Neuronal stem cell (in vitro differentiated cells): Measurements from ENCODE around the gene XPR1.

Experiments
- DNase-seq: peaks from one replicate; pipeline ENCODE4 v3.0.0-alpha.2; 2013; ENCODE audit warnings: low spot score
- H2AFZ ChIP-seq: one replicate; pipeline ENCODE4 v1.6.1; 2013; ENCODE audit warnings: mild to moderate bottlenecking, low read length, inconsistent platforms
- H2AK5ac ChIP-seq: 2 replicates; pipeline ENCODE4 v1.6.1; 2013; ENCODE audit warnings: low read depth, mild to moderate bottlenecking, inconsistent platforms, low read length, moderate library complexity, mixed read lengths
- H2BK120ac ChIP-seq: 2 replicates; pipeline ENCODE4 v1.6.1; 2013; ENCODE audit warnings: low read depth, mild to moderate bottlenecking, inconsistent platforms, low read length, moderate library complexity, mixed read lengths
- H2BK12ac ChIP-seq: one replicate; pipeline ENCODE4 v1.6.1; 2013; ENCODE audit warnings: low read length, inconsistent platforms
- H2BK15ac ChIP-seq: 2 replicates; pipeline ENCODE4 v1.6.1; 2013; ENCODE audit warnings: mild to moderate bottlenecking, low read length, inconsistent platforms, mixed read lengths
- H2BK5ac ChIP-seq: one replicate; pipeline ENCODE4 v1.6.1; 2013; ENCODE audit warnings: inconsistent platforms, mild to moderate bottlenecking, low read length, moderate library complexity
- H3K14ac ChIP-seq: one replicate; pipeline ENCODE4 v1.6.1; 2013; ENCODE audit warnings: low read length, inconsistent platforms
- H3K18ac ChIP-seq: 2 replicates; pipeline ENCODE4 v1.6.1; 2013; ENCODE audit warnings: low read length, inconsistent platforms
- H3K23ac ChIP-seq: 2 replicates; pipeline ENCODE4 v1.6.1; 2013; ENCODE audit warnings: low read depth, mild to moderate bottlenecking, mixed read lengths, low read length, inconsistent platforms; ENCODE audit not compliant: poor library complexity
- H3K27ac ChIP-seq: replicated peaks from 3 replicates; pipeline ENCODE4 v1.5.1; 2013; ENCODE audit warnings: low read length, inconsistent platforms
- H3K27me3 ChIP-seq, 3 experiments: 2 replicates each; pipeline ENCODE4 v1.6.1; 2013; ENCODE audit warnings: low read length in 3 of 3, mild to moderate bottlenecking in 2 of 3, inconsistent platforms in 1 of 3, low read depth in 1 of 3, mixed read lengths in 1 of 3, moderate library complexity in 1 of 3; ENCODE audit not compliant: control insufficient read depth in 3 of 3, insufficient read depth in 3 of 3
- H3K36me3 ChIP-seq, 2 donors: replicated peaks in 1 of 2; 2 replicates each; pipeline ENCODE4 v1.6.1; 2013; ENCODE audit warnings: low read length in 2 of 2; ENCODE audit not compliant: control insufficient read depth in 2 of 2, insufficient read depth in 2 of 2
- H3K4ac ChIP-seq: 2 replicates; pipeline ENCODE4 v1.6.1; 2013; ENCODE audit warnings: inconsistent platforms, mild to moderate bottlenecking, low read length, moderate library complexity
- H3K4me1 ChIP-seq, 2 donors: 1 replicate in 1 of 2; 2 replicates in 1 of 2; pipeline ENCODE4 v1.6.1; 2013; ENCODE audit warnings: low read length in 2 of 2, low read depth in 1 of 2; ENCODE audit not compliant: control insufficient read depth in 2 of 2, insufficient read depth in 1 of 2
- H3K4me2 ChIP-seq: one replicate; pipeline ENCODE4 v1.6.1; 2013; ENCODE audit warnings: mild to moderate bottlenecking, low read length, inconsistent platforms; ENCODE audit not compliant: insufficient read depth, poor library complexity, severe bottlenecking
- H3K4me3 ChIP-seq, 2 donors: 2 replicates each; pipeline ENCODE4 v1.5.1; 2013; ENCODE audit warnings: low read length in 2 of 2, mild to moderate bottlenecking in 2 of 2, inconsistent platforms in 1 of 2, moderate library complexity in 1 of 2
- H3K79me1 ChIP-seq: one replicate; pipeline ENCODE4 v1.6.1; 2013; ENCODE audit warnings: low read depth, mild to moderate bottlenecking, inconsistent platforms, low read length, moderate library complexity
- H3K9ac ChIP-seq: one replicate; pipeline ENCODE4 v1.6.1; 2013; ENCODE audit warnings: mild to moderate bottlenecking, low read depth, low read length, inconsistent platforms; ENCODE audit not compliant: poor library complexity
- H3K9me3 ChIP-seq, 2 donors: replicated peaks in 1 of 2; 2 replicates each; pipeline versions ENCODE3 to v1.6.1; 2013; ENCODE audit warnings: low read length in 2 of 2, mild to moderate bottlenecking in 2 of 2, inconsistent platforms in 1 of 2, low read depth in 1 of 2, mixed read lengths in 1 of 2, moderate library complexity in 1 of 2; ENCODE audit not compliant: control insufficient read depth in 2 of 2, insufficient read depth in 1 of 2
- H4K8ac ChIP-seq: one replicate; pipeline ENCODE4 v1.6.1; 2013; ENCODE audit warnings: low read depth, mild to moderate bottlenecking, inconsistent platforms, low read length, moderate library complexity
- H4K91ac ChIP-seq: one replicate; pipeline ENCODE4 v1.6.1; 2013; ENCODE audit warnings: low read length, low read depth, mild to moderate bottlenecking, inconsistent platforms; ENCODE audit not compliant: poor library complexity
- WGBS, 2 donors: extraction: QIAGEN DNeasy Blood & Tissue Kit; methylation state at CpG; one replicate each; pipeline ENCODE4 v1.1.7; 2013; ENCODE audit warnings: missing lambda C conversion rate in 2 of 2, mixed read lengths in 1 of 2; ENCODE audit not compliant: insufficient read length in 2 of 2, insufficient replicate concordance in 1 of 2; ENCODE audit errors: extremely low coverage in 2 of 2; 5-methylcytosine and 5-hydroxymethylcytosine counted together

XPR1 gene

GRCh38 chr1:180921891-180922630 is 290.2 kb downstream of the XPR1 start:
- peak overlapping the region; percentile 66 for H2BK5ac ChIP-seq
- H3K9me3 ChIP-seq = peaks cover 0 to 6% of the 10 kb centered on the region in 2 donors
- no peaks in the 10 kb centered on the region for H3K79me1 ChIP-seq
- peak overlapping the region; percentile 73 for H3K18ac ChIP-seq
- peak overlapping the region; percentile 5 for H2AK5ac ChIP-seq
- no peaks in the 10 kb centered on the region for H3K27me3 ChIP-seq
- no peak overlapping the region for H3K14ac ChIP-seq
- no peak overlapping the region for H3K9ac ChIP-seq
- no peak for DNase-seq
- WGBS, 2 donors = no CpG with 5 or more reads among the region's 21 CpGs
- no peak overlapping the region for H3K4me3 ChIP-seq
- H3K23ac ChIP-seq = no peak overlapping the region
- no peak overlapping the region for H3K4ac ChIP-seq
- peaks cover 45 to 50% of the 10 kb centered on the region in 2 donors for H3K4me1 ChIP-seq
- H2BK12ac ChIP-seq = no peak overlapping the region
- no peaks in the 10 kb centered on the region for H3K36me3 ChIP-seq
- peak overlapping the region; percentile 23 for H2BK120ac ChIP-seq
- no peak overlapping the region for H4K8ac ChIP-seq
- no peak overlapping the region for H4K91ac ChIP-seq
- no peak overlapping the region for H2BK15ac ChIP-seq
- peak overlapping the region; percentile 75 for H3K27ac ChIP-seq
- no peak overlapping the region for H3K4me2 ChIP-seq
- no peak overlapping the region for H2AFZ ChIP-seq

GRCh38 chr1:180922631-180923015 is 290.8 kb downstream of the XPR1 start:
- H3K27me3 ChIP-seq = no peaks in the 10 kb centered on the region
- DNase-seq = no peak
- WGBS, 2 donors = no CpG with 5 or more reads among the region's 8 CpGs
- no peak overlapping the region for H3K14ac ChIP-seq
- peak overlapping the region; percentile 86 for H3K18ac ChIP-seq
- H4K91ac ChIP-seq = no peak overlapping the region
- H3K4ac ChIP-seq = peak overlapping the region; percentile 28
- no peak overlapping the region for H3K9ac ChIP-seq
- peak overlapping the region; percentile 43 for H2BK15ac ChIP-seq
- peaks cover 0 to 6% of the 10 kb centered on the region in 2 donors for H3K9me3 ChIP-seq
- no peaks in the 10 kb centered on the region for H3K36me3 ChIP-seq
- H2BK12ac ChIP-seq = peak overlapping the region; percentile 93
- H3K4me1 ChIP-seq = peaks cover 45 to 53% of the 10 kb centered on the region in 2 donors
- no peak overlapping the region for H3K4me3 ChIP-seq
- H2BK5ac ChIP-seq = peak overlapping the region; percentile 66
- peak overlapping the region; percentile 75 for H3K27ac ChIP-seq
- peak overlapping the region; percentile 30 for H2BK120ac ChIP-seq
- no peaks in the 10 kb centered on the region for H3K79me1 ChIP-seq
- peak overlapping the region; percentile 45 for H3K4me2 ChIP-seq
- no peak overlapping the region for H4K8ac ChIP-seq
- peak overlapping the region; percentile 67 for H2AFZ ChIP-seq
- no peak overlapping the region for H3K23ac ChIP-seq
- no peak overlapping the region for H2AK5ac ChIP-seq

GRCh38 chr1:180923021-180923841 is 291.4 kb downstream of the XPR1 start:
- Histone ChIP-seq H2BK12ac (peak overlapping the region; percentile 93), H2AFZ (peak overlapping the region; percentile 67), H3K4me2 (peak overlapping the region; percentile 60), H3K4me1 (peaks cover 47 to 57% of the 10 kb centered on the region in 2 donors), H3K9ac (peak overlapping the region; percentile 50), H3K27ac (peak overlapping the region; percentile 92), H2BK15ac (no peak overlapping the region), H3K18ac (peak overlapping the region; percentile 96), H3K27me3 (no peaks in the 10 kb centered on the region), H4K8ac (no peak overlapping the region), H3K4me3 (no peak overlapping the region), H2BK120ac (peak overlapping the region; percentile 35), H3K36me3 (no peaks in the 10 kb centered on the region), H3K4ac (peak overlapping the region; percentile 30), H4K91ac (peak overlapping the region; percentile 86), H2AK5ac (no peak overlapping the region), H2BK5ac (peak overlapping the region; percentile 93), H3K9me3 (peaks cover 0 to 6% of the 10 kb centered on the region in 2 donors), H3K14ac (no peak overlapping the region), H3K23ac (no peak overlapping the region), H3K79me1 (no peaks in the 10 kb centered on the region)
- WGBS, 2 donors = no CpG with 5 or more reads among the region's 13 CpGs
- DNase-seq = peak; percentile 89

DNA sequence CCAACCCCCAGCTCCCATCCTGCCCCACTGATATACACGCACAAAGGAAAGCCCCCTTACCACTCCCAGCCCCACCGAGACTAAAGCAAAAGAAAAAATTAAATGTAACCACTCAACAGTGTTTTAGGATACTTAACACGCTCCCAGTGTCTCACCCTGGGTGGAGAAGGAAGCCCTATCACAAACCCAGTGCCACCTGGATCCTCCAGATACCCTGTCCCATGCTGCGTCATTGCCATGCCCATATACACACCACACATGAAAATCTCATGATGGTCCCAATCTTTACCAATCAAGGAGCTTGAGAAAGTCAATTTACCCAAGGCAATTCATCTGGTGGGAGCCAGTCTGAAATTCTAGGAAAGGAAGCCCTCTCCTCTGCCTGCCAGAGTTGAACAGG is 292.1 kb downstream of the XPR1 start:
- DNase-seq = no peak
- Histone ChIP-seq H4K91ac (no peak overlapping the region), H3K9ac (no peak overlapping the region), H3K36me3 (no peaks in the 10 kb centered on the region), H3K9me3 (peaks cover 0 to 5% of the 10 kb centered on the region in 2 donors), H4K8ac (no peak overlapping the region), H3K27ac (peak overlapping the region; percentile 92), H3K4ac (no peak overlapping the region), H2AFZ (peak overlapping the region; percentile 67), H3K27me3 (no peaks in the 10 kb centered on the region), H3K4me1 (peaks cover 50 to 59% of the 10 kb centered on the region in 2 donors), H2BK12ac (peak overlapping the region; percentile 42), H3K14ac (no peak overlapping the region), H2AK5ac (peak overlapping the region; percentile 42), H3K4me2 (peak overlapping the region; percentile 60), H2BK5ac (peak overlapping the region; percentile 93), H3K79me1 (no peaks in the 10 kb centered on the region), H2BK15ac (no peak overlapping the region), H3K23ac (no peak overlapping the region), H3K4me3 (no peak overlapping the region), H3K18ac (peak overlapping the region; percentile 96), H2BK120ac (peak overlapping the region; percentile 35)
- no CpG with 5 or more reads among the region's 4 CpGs for WGBS, 2 donors
